ENCODE measurements around the gene SRRM2.

DNA sequence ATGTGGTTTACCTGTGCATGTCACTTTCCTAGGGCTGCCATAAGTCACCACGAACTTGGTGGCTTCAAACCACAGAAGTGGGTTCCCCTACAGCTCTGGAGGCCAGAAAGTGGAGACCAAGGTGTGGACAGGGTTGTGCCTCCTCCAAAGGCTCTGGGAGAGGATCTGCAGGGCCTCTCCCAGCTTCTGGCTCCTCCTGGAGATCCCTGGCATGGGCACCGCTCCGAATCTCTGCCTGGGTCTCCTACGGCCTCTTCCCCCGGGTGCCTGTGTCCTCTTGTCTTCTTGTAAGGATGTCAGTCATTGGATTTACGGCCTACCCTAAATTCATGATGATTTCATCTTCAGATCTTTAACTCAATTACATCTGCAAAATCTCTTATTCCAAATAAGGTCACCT lies 2.5 kb upstream of the SRRM2 start:
- TF ChIP-seq, protein P1, sequence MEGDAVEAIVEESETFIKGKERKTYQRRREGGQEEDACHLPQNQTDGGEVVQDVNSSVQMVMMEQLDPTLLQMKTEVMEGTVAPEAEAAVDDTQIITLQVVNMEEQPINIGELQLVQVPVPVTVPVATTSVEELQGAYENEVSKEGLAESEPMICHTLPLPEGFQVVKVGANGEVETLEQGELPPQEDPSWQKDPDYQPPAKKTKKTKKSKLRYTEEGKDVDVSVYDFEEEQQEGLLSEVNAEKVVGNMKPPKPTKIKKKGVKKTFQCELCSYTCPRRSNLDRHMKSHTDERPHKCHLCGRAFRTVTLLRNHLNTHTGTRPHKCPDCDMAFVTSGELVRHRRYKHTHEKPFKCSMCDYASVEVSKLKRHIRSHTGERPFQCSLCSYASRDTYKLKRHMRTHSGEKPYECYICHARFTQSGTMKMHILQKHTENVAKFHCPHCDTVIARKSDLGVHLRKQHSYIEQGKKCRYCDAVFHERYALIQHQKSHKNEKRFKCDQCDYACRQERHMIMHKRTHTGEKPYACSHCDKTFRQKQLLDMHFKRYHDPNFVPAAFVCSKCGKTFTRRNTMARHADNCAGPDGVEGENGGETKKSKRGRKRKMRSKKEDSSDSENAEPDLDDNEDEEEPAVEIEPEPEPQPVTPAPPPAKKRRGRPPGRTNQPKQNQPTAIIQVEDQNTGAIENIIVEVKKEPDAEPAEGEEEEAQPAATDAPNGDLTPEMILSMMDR (IDR thresholded peaks at IDR 0.05): no peak
- no peak for TF ChIP-seq ZFX (IDR thresholded peaks at IDR 0.05; ENCODE audit: borderline replicate concordance)
